Measurements from ENCODE around the gene SYNE3. TPM values are rescaled to one million over a fixed set of nuclear protein-coding genes. Genes with fewer than 3 reads are reported as not detected.

Gene SYNE3
- total and polyA plus RNA-seq, 2 donors (not counting 1 experiment from before 2014, with no cell fraction given) = 17.8 to 76.1 TPM

GRCh38 chr14:95520346-95520745 is 3.9 kb upstream of the SYNE3 start:
- 73% methylated on average over 1 of the region's 3 CpGs for WGBS (ENCODE audit: insufficient coverage)
- H2AFZ ChIP-seq (ENCODE audit: insufficient read depth, low read depth, low read length, poor library complexity, severe bottlenecking) = no peak overlapping the region
- ATAC-seq (ENCODE audit: low read depth) (no peak), DNase-seq (peak; percentile 61)
- ChIA-PET POLR2A (interaction anchor here (0.6 to 1.2 kb wide), 2 partner anchors 193 to 202 kb away, joined by 3 to 4 read pairs; no protein-coding TSS in a partner anchor), CTCF (interaction anchor here (0.8 to 7.8 kb wide), 14 partner anchors 8 to 474 kb away, joined by 3 to 101 read pairs (median 4); no protein-coding TSS in a partner anchor)
- TF ChIP-seq EZH2 (IDR thresholded peaks at IDR 0.05; ENCODE audit: borderline replicate concordance, insufficient read depth, low read depth, low read length, poor library complexity, severe bottlenecking) = no peak
- intact Hi-C loops (cut with micrococcal nuclease) = no loop called here
- peaks cover 5% of the 10 kb centered on the region for H4K20me1 ChIP-seq (ENCODE audit: control insufficient read depth, insufficient read depth, low read length, poor library complexity, severe bottlenecking)
- H3K4me3 ChIP-seq (ENCODE audit: control extremely low read depth in 1 of 5, extremely low read depth in 1 of 5, insufficient read depth in 1 of 5, low read depth in 2 of 5, low read length in 4 of 5) = peak overlapping the region in 2 of 5 experiments; percentile 43 to 54
- peak overlapping the region; percentile 98 for H3K27ac Mint-ChIP-seq
- H3K4me1 Mint-ChIP-seq = peaks cover 64% of the 10 kb centered on the region
- H3K27me3 Mint-ChIP-seq = no peaks in the 10 kb centered on the region
- no peaks in the 10 kb centered on the region for H3K9me3 ChIP-seq (ENCODE audit: control extremely low read depth in 1 of 3, control insufficient read depth in 2 of 3, insufficient read depth in 1 of 3, low read length in 2 of 3)
- H3K36me3 ChIP-seq (replicated peaks in 1 of 2; ENCODE audit: control extremely low read depth in 1 of 2, control insufficient read depth in 1 of 2, extremely low read depth in 1 of 2, insufficient read depth in 2 of 2, low read length in 1 of 2) = no peaks in the 10 kb centered on the region
- H3K79me2 ChIP-seq (ENCODE audit: control insufficient read depth, insufficient read depth, low read length) = peaks cover 7% of the 10 kb centered on the region
- peak overlapping the region; percentile 82 for H3K4me2 ChIP-seq (replicated peaks; ENCODE audit: low read depth, low read length, poor library complexity, severe bottlenecking)
- H3K9me3 Mint-ChIP-seq (ENCODE audit: insufficient read depth) = no peaks in the 10 kb centered on the region
- H3K9ac ChIP-seq (ENCODE audit: low read length) = peak overlapping the region; percentile 27
- H3K4me1 ChIP-seq (ENCODE audit: control insufficient read depth in 2 of 2, insufficient read depth in 2 of 2, low read length in 2 of 2) = peaks cover 49 to 75% of the 10 kb centered on the region in 2 donors
- peak overlapping the region; percentile 88 for H3K4me3 Mint-ChIP-seq
- no peaks in the 10 kb centered on the region for H3K27me3 ChIP-seq (replicated peaks in 1 of 4; ENCODE audit: control extremely low read depth in 1 of 4, control insufficient read depth in 3 of 4, insufficient read depth in 4 of 4, low read length in 3 of 4)
- H3K27ac ChIP-seq (ENCODE audit: low read length in 2 of 2) = peak overlapping the region; percentile 74 to 75

- ATAC-seq (ENCODE audit: low read depth) (no peak), DNase-seq (peak; percentile 51)
- Histone ChIP-seq H3K27ac (ENCODE audit: low read length in 2 of 2) (peak overlapping the region; percentile 74 to 75), H3K4me2 (replicated peaks; ENCODE audit: low read depth, low read length, poor library complexity, severe bottlenecking) (peak overlapping the region; percentile 82), H2AFZ (ENCODE audit: insufficient read depth, low read depth, low read length, poor library complexity, severe bottlenecking) (peak overlapping the region; percentile 54), H3K9me3 (ENCODE audit: control extremely low read depth in 1 of 3, control insufficient read depth in 2 of 3, insufficient read depth in 1 of 3, low read length in 2 of 3) (no peaks in the 10 kb centered on the region), H3K4me3 (ENCODE audit: control extremely low read depth in 1 of 5, extremely low read depth in 1 of 5, insufficient read depth in 1 of 5, low read depth in 2 of 5, low read length in 4 of 5) (peak overlapping the region; percentile 5 to 54 (median 39)), H3K9ac (ENCODE audit: low read length) (peak overlapping the region; percentile 27), H4K20me1 (ENCODE audit: control insufficient read depth, insufficient read depth, low read length, poor library complexity, severe bottlenecking) (peaks cover 12% of the 10 kb centered on the region), H3K79me2 (ENCODE audit: control insufficient read depth, insufficient read depth, low read length) (peaks cover 13% of the 10 kb centered on the region), H3K36me3 (replicated peaks in 1 of 2; ENCODE audit: control extremely low read depth in 1 of 2, control insufficient read depth in 1 of 2, extremely low read depth in 1 of 2, insufficient read depth in 2 of 2, low read length in 1 of 2) (no peaks in the 10 kb centered on the region), H3K4me1 (ENCODE audit: control insufficient read depth in 2 of 2, insufficient read depth in 2 of 2, low read length in 2 of 2) (peaks cover 56 to 80% of the 10 kb centered on the region in 2 donors), H3K27me3 (replicated peaks in 1 of 4; ENCODE audit: control extremely low read depth in 1 of 4, control insufficient read depth in 3 of 4, insufficient read depth in 4 of 4, low read length in 3 of 4) (no peaks in the 10 kb centered on the region)
- no peaks in the 10 kb centered on the region for H3K27me3 Mint-ChIP-seq
- H3K27ac Mint-ChIP-seq = peak overlapping the region; percentile 98
- 0% methylated on average over 6 of the region's 6 CpGs for WGBS (ENCODE audit: insufficient coverage)
- H3K9me3 Mint-ChIP-seq (ENCODE audit: insufficient read depth) = no peaks in the 10 kb centered on the region
- intact Hi-C loops (cut with micrococcal nuclease) = loop anchor here (2.0 to 5.0 kb wide), 4 partner anchors 37 to 362 kb away; partner anchors contain the start of gene DICER1
- ChIA-PET CTCF (interaction anchor here (0.8 to 7.8 kb wide), 13 partner anchors 8 to 474 kb away, joined by 3 to 101 read pairs (median 4); no protein-coding TSS in a partner anchor), POLR2A (interaction anchor here (1.2 kb wide), 1 partner anchor 192 kb away, joined by 3 read pairs; no protein-coding TSS in a partner anchor)
- peak overlapping the region; percentile 88 for H3K4me3 Mint-ChIP-seq
- no peak for TF ChIP-seq EZH2 (IDR thresholded peaks at IDR 0.05; ENCODE audit: borderline replicate concordance, insufficient read depth, low read depth, low read length, poor library complexity, severe bottlenecking)
- TF ChIP-seq CTCF (IDR thresholded peaks at IDR 0.05) = no peak
- H3K4me1 Mint-ChIP-seq = peaks cover 69% of the 10 kb centered on the region
These were observed 3.2 kb upstream of the SYNE3 start for GRCh38 chr14:95519699-95520098.

Data from B cell (primary cell).